SK-N-SH (cell line): ENCODE results near the gene EVI5.

Experiments used
- NRF1 ChIP-seq: IDR thresholded peaks from 2 replicates; pipeline ENCODE4 v1.6.1; 2012; ENCODE audit warnings: low read depth, mild to moderate bottlenecking, low read length
- TEAD4 ChIP-seq: IDR thresholded peaks from 2 replicates; pipeline ENCODE4 v1.4.0; 2012; ENCODE audit warnings: mild to moderate bottlenecking, borderline replicate concordance; ENCODE audit not compliant: insufficient read depth
- USF1 ChIP-seq: IDR thresholded peaks from 2 replicates; pipeline ENCODE4 v1.4.0; 2012; ENCODE audit warnings: low read depth, borderline replicate concordance
- TF ChIP-seq, protein P1 (sequence below): fragments of 200-600 bp; sonication (generic); IDR thresholded peaks from 2 replicates; pipeline ENCODE4 v1.6.1; 2017; ENCODE audit warnings: antibody characterized with exemption, mild to moderate bottlenecking, moderate library complexity
- TF ChIP-seq, protein P2 (sequence below): IDR thresholded peaks from 2 replicates; pipeline ENCODE4 v1.6.1; 2012; ENCODE audit warnings: mild to moderate bottlenecking, low read depth, low read length, moderate library complexity
- TF ChIP-seq, protein P3 (sequence below): fragments of 150-350 bp; IDR thresholded peaks from 2 replicates; pipeline ENCODE4 v1.6.1; 2016; ENCODE audit warnings: mild to moderate bottlenecking, low read depth, low read length

DNA sequence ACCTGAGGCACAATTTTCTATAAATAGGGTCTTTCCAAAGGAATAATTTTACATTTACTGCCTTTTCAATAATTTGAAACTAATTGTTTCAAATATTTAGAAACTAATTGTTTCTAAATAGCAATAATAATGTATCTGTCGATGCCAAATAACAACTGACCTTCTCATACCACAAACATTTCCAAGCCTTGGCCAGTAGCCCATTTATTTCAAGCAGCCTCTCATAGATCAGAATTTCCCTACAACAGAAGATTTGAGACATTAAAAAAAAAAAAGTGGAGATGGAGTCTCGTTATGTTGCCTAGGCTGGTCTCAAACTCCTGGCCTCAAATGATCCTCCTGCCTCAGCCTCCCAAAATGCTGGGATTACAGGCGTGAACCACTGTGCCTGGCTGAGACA, 296.1 kb downstream of the EVI5 start:
- TF ChIP-seq, protein P1, sequence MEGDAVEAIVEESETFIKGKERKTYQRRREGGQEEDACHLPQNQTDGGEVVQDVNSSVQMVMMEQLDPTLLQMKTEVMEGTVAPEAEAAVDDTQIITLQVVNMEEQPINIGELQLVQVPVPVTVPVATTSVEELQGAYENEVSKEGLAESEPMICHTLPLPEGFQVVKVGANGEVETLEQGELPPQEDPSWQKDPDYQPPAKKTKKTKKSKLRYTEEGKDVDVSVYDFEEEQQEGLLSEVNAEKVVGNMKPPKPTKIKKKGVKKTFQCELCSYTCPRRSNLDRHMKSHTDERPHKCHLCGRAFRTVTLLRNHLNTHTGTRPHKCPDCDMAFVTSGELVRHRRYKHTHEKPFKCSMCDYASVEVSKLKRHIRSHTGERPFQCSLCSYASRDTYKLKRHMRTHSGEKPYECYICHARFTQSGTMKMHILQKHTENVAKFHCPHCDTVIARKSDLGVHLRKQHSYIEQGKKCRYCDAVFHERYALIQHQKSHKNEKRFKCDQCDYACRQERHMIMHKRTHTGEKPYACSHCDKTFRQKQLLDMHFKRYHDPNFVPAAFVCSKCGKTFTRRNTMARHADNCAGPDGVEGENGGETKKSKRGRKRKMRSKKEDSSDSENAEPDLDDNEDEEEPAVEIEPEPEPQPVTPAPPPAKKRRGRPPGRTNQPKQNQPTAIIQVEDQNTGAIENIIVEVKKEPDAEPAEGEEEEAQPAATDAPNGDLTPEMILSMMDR: no peak
- TF ChIP-seq, protein P2, sequence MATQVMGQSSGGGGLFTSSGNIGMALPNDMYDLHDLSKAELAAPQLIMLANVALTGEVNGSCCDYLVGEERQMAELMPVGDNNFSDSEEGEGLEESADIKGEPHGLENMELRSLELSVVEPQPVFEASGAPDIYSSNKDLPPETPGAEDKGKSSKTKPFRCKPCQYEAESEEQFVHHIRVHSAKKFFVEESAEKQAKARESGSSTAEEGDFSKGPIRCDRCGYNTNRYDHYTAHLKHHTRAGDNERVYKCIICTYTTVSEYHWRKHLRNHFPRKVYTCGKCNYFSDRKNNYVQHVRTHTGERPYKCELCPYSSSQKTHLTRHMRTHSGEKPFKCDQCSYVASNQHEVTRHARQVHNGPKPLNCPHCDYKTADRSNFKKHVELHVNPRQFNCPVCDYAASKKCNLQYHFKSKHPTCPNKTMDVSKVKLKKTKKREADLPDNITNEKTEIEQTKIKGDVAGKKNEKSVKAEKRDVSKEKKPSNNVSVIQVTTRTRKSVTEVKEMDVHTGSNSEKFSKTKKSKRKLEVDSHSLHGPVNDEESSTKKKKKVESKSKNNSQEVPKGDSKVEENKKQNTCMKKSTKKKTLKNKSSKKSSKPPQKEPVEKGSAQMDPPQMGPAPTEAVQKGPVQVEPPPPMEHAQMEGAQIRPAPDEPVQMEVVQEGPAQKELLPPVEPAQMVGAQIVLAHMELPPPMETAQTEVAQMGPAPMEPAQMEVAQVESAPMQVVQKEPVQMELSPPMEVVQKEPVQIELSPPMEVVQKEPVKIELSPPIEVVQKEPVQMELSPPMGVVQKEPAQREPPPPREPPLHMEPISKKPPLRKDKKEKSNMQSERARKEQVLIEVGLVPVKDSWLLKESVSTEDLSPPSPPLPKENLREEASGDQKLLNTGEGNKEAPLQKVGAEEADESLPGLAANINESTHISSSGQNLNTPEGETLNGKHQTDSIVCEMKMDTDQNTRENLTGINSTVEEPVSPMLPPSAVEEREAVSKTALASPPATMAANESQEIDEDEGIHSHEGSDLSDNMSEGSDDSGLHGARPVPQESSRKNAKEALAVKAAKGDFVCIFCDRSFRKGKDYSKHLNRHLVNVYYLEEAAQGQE: no peak
- TF ChIP-seq, protein P3, sequence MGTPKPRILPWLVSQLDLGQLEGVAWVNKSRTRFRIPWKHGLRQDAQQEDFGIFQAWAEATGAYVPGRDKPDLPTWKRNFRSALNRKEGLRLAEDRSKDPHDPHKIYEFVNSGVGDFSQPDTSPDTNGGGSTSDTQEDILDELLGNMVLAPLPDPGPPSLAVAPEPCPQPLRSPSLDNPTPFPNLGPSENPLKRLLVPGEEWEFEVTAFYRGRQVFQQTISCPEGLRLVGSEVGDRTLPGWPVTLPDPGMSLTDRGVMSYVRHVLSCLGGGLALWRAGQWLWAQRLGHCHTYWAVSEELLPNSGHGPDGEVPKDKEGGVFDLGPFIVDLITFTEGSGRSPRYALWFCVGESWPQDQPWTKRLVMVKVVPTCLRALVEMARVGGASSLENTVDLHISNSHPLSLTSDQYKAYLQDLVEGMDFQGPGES: no peak
- no peak for TF ChIP-seq USF1
- no peak for TF ChIP-seq TEAD4
- no peak for TF ChIP-seq NRF1
